Thoracic aorta (tissue), 2 donors: ENCODE results near the gene RNPEP. TPM values are rescaled to one million over a fixed set of nuclear protein-coding genes. Genes with fewer than 3 reads are reported as not detected.
A peak's percentile ranks its signal among the peaks of the same experiment; 100 is the strongest.

Experiments
- ATAC-seq: fragments of 150-250 bp; one replicate; pipeline ENCODE4 v1.8.0; 2017; ENCODE audit warnings: low read depth; ENCODE audit not compliant: insufficient number of reproducible peaks, low FRiP score
- DNase-seq: peaks from one replicate; pipeline ENCODE4 v3.0.0-alpha.2; 2020; ENCODE audit warnings: low spot score
- H3K27ac ChIP-seq, 2 donors: fragments of 200-600 bp; sonication (generic); 1 replicate in 1 of 2; 2 replicates in 1 of 2; pipeline ENCODE4 v1.5.1; 2016; ENCODE audit warnings: mild to moderate bottlenecking in 2 of 2, moderate library complexity in 2 of 2
- H3K27me3 ChIP-seq: fragments of 200-600 bp; sonication (generic); replicated peaks from 2 replicates; pipeline ENCODE4 v1.6.0; 2016; ENCODE audit warnings: mild to moderate bottlenecking; ENCODE audit not compliant: insufficient read depth
- H3K36me3 ChIP-seq: fragments of 200-600 bp; sonication (generic); one replicate; pipeline ENCODE4 v1.5.1; 2016
- H3K4me1 ChIP-seq, 2 donors: fragments of 200-600 bp; sonication (generic); 1 replicate in 1 of 2; 2 replicates in 1 of 2; pipeline versions ENCODE4 v1.5.1 to v1.6.0; 2016; ENCODE audit warnings: low read depth in 2 of 2, mild to moderate bottlenecking in 1 of 2; ENCODE audit not compliant: control insufficient read depth in 1 of 2
- H3K4me3 ChIP-seq: fragments of 200-600 bp; sonication (generic); 2 replicates; pipeline ENCODE4 v1.5.1; 2016; ENCODE audit warnings: mild to moderate bottlenecking
- H3K9me3 ChIP-seq: fragments of 200-600 bp; sonication (generic); 2 replicates; pipeline ENCODE4 v1.5.1; 2016
- total RNA-seq, 2 donors: library from RNA; depleted of rRNA; stranded (reverse); fragments of >200 nt; gene quantifications; one replicate each; pipeline versions ENCODE4 v1.1.0 to v1.2.3, GENCODE V29; 2016
- TF ChIP-seq, protein P1 (sequence below): fragments of 200-600 bp; sonication (generic); IDR thresholded peaks from one replicate; pipeline ENCODE4 v1.5.1; 2019; ENCODE audit warnings: antibody characterized with exemption

Gene RNPEP
- total RNA-seq, 2 donors from 2014 or later: 46.3 to 58.2 TPM

DNA sequence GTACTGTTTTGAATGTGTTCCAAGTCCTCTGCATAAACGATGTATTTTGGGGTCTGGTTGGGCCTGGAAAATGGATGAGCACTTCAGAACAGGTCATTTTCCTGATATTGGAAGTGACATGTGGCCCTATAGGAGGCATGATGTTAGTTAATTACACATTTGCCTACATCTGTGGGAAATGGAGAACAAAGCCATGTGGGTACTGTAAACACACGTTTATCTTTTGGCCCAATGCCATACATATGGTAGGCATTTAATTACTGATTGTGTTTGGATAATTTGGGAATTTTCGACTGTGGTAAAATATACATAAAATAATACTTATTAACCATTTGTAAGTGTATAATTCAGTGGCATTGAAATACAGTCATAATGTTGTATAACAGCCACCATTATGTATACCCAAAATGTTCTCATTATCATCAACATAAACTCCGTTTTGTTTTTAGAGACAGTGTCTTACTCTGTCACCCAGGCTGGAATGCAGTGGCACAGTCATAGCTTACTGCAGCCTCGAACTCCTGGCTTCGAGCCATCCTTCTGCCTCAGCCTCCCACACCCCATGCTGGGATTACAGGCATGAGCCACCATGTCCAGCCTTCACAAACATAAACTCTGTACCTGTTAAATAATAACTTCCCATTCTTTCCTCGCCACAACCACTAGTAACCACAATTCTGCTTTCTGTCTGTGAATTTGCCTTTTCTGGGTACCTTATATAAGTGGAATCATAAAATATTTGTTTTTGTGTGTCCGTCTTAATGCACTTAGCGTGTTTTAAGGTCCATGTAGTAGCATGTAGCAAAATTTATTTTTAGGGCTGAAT lies 11.9 kb upstream of the RNPEP start:
- TF ChIP-seq, protein P1, sequence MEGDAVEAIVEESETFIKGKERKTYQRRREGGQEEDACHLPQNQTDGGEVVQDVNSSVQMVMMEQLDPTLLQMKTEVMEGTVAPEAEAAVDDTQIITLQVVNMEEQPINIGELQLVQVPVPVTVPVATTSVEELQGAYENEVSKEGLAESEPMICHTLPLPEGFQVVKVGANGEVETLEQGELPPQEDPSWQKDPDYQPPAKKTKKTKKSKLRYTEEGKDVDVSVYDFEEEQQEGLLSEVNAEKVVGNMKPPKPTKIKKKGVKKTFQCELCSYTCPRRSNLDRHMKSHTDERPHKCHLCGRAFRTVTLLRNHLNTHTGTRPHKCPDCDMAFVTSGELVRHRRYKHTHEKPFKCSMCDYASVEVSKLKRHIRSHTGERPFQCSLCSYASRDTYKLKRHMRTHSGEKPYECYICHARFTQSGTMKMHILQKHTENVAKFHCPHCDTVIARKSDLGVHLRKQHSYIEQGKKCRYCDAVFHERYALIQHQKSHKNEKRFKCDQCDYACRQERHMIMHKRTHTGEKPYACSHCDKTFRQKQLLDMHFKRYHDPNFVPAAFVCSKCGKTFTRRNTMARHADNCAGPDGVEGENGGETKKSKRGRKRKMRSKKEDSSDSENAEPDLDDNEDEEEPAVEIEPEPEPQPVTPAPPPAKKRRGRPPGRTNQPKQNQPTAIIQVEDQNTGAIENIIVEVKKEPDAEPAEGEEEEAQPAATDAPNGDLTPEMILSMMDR: no peak
- Histone ChIP-seq H3K27ac (no peak overlapping the region), H3K27me3 (no peaks in the 10 kb centered on the region), H3K4me1 (peaks cover 11 to 12% of the 10 kb centered on the region in 2 donors), H3K36me3 (peaks cover 30% of the 10 kb centered on the region), H3K9me3 (no peaks in the 10 kb centered on the region), H3K4me3 (no peak overlapping the region)
- DNase-seq (no peak), ATAC-seq (no peak)

DNA sequence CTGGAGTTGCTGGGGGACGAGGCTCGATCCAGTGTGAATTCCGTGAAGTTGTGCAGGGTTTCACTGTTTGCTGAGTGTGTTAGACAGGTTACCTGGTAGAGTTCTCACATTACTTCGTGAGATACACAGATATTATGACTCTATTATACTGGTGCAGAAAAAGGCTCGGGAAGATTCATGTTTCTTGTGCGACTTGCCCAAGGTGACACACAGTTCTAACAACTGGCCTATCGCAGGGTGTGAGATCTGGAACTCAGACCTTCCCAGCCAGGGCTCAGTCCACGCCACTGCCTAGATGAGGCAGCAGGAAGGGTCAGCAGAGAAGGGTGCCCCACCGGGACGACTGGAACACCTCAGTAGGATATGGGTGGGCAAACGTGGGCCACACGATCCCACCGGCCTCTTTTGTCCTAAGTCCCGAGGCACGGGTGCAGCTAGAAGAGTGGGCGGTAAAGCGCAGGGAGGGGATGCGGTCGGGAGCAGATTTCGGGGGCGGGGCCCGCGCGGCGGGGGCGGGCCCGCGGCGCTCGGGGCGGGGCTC lies 296 bp upstream of the RNPEP start:
- DNase-seq: no peak
- H3K9me3 ChIP-seq: no peaks in the 10 kb centered on the region
- ATAC-seq: no peak
- H3K4me1 ChIP-seq: peaks cover 11 to 24% of the 10 kb centered on the region in 2 donors
- H3K27me3 ChIP-seq: no peaks in the 10 kb centered on the region
- peak overlapping the region; percentile 84 to 93 for H3K27ac ChIP-seq
- TF ChIP-seq, protein P1: no peak
- H3K36me3 ChIP-seq: no peaks in the 10 kb centered on the region
- peak overlapping the region; percentile 99 for H3K4me3 ChIP-seq

DNA sequence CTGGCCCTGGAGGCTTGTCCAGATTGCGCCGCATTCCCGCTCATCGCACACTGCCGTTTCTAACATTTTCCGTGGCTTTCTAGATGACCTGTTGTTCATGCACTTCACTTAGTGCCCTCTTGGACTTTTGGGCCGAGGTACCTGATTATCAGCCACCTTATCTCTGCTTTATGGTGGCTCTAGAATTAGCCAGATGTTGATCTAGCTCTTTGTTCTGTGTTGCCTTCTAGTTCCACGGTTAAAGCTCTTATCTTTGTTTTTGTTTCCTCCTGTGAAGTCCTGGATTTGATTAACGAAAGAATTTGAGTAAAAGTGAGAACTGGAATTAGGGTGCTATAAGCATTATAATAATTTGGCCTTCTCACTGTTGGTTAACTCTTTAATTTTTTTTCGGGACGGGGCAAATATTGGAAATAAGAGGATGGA lies 945 bp downstream of the RNPEP start:
- H3K9me3 ChIP-seq: no peaks in the 10 kb centered on the region
- peak overlapping the region; percentile 99 for H3K4me3 ChIP-seq
- DNase-seq: no peak
- no peak for ATAC-seq
- H3K27me3 ChIP-seq: no peaks in the 10 kb centered on the region
- peaks cover 11 to 24% of the 10 kb centered on the region in 2 donors for H3K4me1 ChIP-seq
- H3K36me3 ChIP-seq: no peaks in the 10 kb centered on the region
- TF ChIP-seq, protein P1: no peak
- H3K27ac ChIP-seq: peak overlapping the region; percentile 84 to 93

DNA sequence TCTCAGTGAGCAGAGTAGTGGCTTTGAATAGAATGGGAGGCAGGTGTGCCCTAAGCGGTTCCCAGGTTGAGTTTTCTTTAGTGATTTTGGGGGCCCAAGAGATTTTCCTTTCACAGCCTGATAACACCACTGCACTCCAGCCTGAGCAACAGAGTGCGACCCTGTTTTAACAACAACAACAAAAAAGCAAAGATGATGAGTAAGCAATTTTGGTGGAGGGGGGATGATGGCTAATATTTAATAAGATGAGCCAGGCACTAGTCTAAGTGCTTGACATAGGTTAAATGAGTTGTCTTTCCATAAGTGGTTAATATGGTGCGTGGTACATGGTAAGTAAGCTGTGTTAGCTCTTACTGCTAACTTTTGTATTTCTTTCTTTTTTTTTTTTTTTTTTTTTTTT lies 2.0 kb downstream of the RNPEP start:
- Histone ChIP-seq H3K36me3 (peaks cover 3% of the 10 kb centered on the region), H3K4me1 (peaks cover 11 to 24% of the 10 kb centered on the region in 2 donors), H3K27me3 (no peaks in the 10 kb centered on the region), H3K4me3 (no peak overlapping the region), H3K9me3 (no peaks in the 10 kb centered on the region), H3K27ac (no peak overlapping the region)
- DNase-seq: no peak
- TF ChIP-seq, protein P1: no peak
- ATAC-seq: no peak

DNA sequence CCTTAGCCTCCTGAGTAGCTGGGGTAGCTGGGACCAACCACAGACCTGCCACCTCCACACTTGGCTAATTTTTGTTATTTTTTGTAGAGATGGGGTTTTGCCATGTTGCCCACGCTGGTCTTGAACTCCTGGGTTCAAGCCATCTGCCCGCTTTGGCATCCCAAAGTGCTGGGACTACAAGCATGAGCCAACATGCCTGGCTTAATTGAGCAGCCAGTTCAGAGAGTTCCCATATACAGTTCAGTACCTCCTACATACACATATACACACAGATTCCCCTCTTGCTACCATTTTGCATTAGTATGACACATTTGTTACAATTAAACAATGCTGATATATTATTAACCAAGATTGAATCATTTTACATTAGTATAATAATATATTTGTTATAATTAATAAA lies 2.9 kb downstream of the RNPEP start:
- DNase-seq (no peak), ATAC-seq (no peak)
- Histone ChIP-seq H3K27ac (no peak overlapping the region), H3K27me3 (no peaks in the 10 kb centered on the region), H3K4me3 (no peak overlapping the region), H3K4me1 (peaks cover 11 to 24% of the 10 kb centered on the region in 2 donors), H3K9me3 (no peaks in the 10 kb centered on the region), H3K36me3 (peaks cover 12% of the 10 kb centered on the region)
- TF ChIP-seq, protein P1: no peak
